ENCODE measurements around the gene SFTPD. TPM values are rescaled to one million over a fixed set of nuclear protein-coding genes. Genes with fewer than 3 reads are reported as not detected.
"Not testable (repeated sequence)": the region's sequence is repeated elsewhere in the genome, so short reads cannot be mapped to it uniquely, and the experiment has no call there.

Gene SFTPD
- total RNA-seq, 1 donor from 2014 or later: not detected

DNA sequence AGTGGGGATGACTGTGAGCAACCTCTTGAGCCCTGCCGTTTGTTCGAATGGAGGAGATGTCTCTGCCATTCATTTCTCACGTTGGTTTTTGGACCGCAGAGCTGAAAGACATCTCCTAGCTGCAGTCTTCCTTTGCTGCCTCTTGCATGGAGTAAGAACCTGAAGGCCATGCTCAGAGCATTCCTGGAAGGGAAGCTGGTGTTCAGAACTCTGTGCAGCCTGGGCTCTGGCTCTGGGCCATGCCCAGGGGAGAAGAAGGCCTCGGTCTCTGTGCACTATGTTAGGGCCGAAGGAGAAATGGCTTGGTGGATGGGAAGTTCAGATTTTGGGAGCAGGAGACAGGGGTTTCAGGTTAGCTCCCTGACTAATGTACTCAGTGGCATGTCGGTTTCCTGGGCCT, 22.9 kb downstream of the SFTPD start:
- no peak for DNase-seq (ENCODE audit: low read depth in 2 of 2)

GRCh38 chr10:79925614-79926013, 23.3 kb downstream of the SFTPD start:
- DNase-seq (ENCODE audit: low read depth in 2 of 2): no peak

DNA sequence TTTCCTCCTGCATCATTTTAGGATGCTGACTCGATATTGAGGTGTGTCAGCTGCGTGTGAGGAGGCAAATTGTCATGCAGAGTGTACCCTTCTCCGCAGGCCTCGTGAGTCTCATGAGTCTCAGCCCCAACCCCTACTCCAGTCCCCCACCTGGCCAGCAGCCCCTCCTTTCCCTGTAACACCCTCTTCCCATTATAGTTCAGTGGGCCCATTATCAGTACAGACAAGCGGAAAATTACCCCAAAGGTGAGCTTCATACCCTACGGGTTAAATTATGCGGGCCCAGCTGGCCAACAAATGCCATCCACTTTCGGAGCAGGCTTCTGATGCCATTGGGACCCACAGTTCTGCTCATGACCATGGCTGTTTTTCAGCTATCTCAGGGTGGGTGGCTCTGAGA, 25.2 kb downstream of the SFTPD start:
- DNase-seq (ENCODE audit: low read depth in 2 of 2): no peak

- no peak for DNase-seq (ENCODE audit: low read depth in 2 of 2)
These were observed 25.8 kb downstream of the SFTPD start for GRCh38 chr10:79923145-79923544.

DNA sequence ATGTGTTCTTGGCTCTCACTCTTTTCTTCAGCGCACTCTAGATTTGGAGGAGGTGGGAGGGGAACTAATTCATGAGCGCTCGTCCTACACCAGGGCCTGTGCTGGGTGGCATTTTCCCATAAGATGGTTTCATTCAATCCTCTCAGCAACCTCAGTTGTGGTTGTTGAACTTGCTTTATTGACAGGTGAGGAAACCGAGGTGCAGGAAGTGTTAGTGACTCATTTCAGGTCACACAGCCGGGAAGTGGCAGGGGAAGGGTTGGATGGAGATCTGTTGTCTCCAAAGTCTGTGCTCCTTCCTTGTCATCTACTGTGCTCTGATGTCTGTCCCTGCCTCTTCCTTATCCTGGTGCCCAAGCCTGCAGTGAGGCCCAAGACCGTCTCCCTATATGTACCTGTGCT, 26.9 kb downstream of the SFTPD start:
- not testable (repeated sequence) for DNase-seq (ENCODE audit: low read depth in 2 of 2)

DNA sequence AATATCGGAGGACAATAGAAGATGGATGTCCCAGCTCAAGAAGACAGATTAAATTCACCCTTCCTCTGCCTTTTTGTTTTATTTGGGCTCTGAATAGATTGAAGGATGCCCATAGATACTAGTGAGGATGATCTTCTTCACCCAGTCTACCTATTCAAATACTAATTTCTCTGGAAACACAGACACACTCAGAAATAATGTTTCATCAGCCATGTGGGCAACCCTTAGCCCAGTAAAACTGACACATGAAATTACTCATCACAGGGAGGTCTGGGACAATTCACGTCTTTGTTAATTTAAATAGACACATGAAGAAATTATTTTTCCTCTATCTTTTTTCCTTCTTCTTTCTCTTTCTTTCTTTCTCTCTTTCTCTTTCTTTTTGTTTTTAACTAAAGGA, 33.1 kb downstream of the SFTPD start:
- DNase-seq (ENCODE audit: low read depth in 2 of 2): not testable (repeated sequence)

GRCh38 chr10:79914512-79914911, 34.4 kb downstream of the SFTPD start:
- not testable (repeated sequence) for DNase-seq (ENCODE audit: low read depth in 2 of 2)

GRCh38 chr10:79910836-79911235, 38.1 kb downstream of the SFTPD start:
- no peak for DNase-seq (ENCODE audit: low read depth in 2 of 2)

DNA sequence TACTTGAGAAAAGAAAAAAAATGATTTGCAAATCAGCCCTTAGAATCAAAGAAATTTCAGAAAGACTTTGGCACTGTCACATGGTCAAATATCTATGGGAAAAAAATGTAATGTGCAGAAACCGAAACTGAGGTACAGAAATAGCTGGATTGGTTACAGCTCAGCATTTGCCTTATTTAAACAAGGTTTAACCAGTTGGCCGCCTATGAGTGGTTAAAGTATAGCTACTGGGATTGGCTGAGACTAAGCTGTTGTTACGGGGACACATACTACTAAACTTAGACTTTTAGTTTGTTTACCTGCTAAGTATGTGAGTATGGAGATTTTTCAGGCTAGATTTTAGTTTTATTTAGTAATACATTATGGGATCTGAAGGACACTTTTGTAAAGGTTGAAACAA, 38.6 kb downstream of the SFTPD start:
- no peak for DNase-seq (ENCODE audit: low read depth in 2 of 2)

GRCh38 chr10:79905322-79906314, 43.3 kb downstream of the SFTPD start:
- peak in 1 of 2 donors; percentile 48 for DNase-seq (ENCODE audit: low read depth in 2 of 2)

DNA sequence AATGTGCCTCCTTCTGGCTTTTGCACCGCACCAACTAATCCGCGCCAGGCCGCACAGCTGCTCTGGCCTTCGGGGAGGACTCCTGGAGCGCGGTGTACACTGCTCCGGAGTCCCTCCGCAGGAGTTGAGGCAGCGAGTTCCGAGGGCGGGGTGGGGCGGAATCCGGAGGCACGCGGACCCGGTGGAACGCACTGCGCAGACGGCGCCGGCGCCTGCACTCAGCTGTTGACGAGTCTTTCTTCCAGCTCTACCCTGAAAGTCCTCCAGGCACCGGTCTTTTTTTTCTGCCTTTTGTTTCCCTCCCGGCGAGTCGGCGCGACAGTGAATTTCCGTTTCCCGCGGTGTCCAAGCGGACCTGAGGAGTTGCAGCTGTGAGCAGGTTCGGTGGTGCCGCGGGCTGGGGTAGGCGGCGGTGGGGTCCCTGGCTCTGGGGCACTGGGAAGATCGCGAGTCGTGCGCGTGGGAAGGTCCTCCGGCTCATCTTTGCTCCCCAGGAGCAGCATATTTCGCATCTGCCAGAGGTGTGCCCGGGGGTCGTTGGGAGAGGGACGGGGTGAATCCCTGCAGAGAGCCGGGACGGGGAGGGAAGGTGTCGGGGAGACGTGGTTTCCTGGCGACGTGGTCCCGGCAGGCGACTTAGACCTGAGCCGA, 44.1 kb downstream of the SFTPD start:
- DNase-seq (ENCODE audit: low read depth in 2 of 2): peak; percentile 10 to 80

GRCh38 chr10:79901571-79901970, 47.3 kb downstream of the SFTPD start:
- not testable (repeated sequence) for DNase-seq (ENCODE audit: low read depth in 2 of 2)

- no peak for DNase-seq (ENCODE audit: low read depth in 2 of 2)
These were observed 50.1 kb downstream of the SFTPD start for GRCh38 chr10:79898597-79899325.

DNA sequence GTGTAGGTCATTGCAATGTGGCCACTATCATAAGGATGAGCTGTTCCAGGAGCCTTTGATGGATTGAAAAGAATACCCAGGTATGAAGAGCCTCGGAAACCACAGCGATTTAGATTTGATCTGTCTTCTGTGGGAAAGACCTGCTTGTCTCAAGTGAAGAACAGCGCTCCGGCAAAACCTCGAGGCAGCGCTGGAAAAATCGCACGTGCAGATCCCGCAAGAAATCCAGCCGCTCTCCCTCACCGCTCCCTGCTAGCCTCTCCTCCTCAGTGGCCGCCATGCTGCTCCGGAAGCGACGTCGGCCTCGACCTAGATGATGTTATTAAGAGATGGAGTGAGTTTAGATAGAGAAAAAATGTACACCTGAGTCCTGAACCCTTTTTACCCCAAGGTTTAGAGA, 56.0 kb downstream of the SFTPD start:
- DNase-seq (ENCODE audit: low read depth in 2 of 2): not testable (repeated sequence)

DNA sequence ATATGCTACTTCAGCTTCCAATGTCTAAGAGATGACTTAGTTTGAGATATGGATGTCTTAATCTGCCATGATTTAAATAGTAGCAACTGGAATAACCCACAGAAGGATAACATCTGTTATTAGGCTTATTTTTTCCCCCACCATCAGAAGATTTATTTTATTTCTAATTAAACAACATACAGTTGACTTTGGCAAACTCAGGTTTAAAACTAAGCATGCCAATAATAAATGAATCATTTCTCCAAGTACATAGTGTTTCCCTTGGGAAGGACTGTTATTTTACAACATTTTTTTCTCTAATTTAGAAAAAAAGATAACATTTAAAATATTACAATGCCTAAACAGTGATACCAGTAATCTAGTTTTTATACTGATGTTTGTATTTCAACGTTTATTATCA, 58.4 kb downstream of the SFTPD start:
- DNase-seq (ENCODE audit: low read depth in 2 of 2): no peak

DNA sequence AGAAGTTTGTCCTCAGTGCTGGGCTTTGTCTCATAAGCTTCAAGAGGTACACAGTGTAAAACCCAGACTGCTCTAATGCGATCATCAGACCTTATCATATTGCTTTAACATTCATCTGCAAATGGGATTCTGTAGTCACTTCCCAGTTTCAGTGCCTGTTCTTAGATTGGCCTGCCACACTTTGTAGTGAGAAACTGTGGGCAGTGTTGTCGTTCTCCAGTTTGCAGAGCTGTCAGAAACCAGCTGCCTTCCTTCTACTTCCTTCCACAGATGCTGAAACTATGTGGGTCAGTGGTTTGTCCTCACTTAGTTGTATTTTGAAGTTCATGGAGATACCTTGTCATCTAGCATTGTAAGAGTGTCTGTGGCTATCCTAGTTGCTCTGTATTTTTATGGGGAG, 59.9 kb downstream of the SFTPD start:
- DNase-seq (ENCODE audit: low read depth in 2 of 2): not testable (repeated sequence)

Other genes with a start within 250 kb of the SFTPD start
- gene NUTM2B, start 245.9 kb downstream of the SFTPD start, total RNA-seq: under 0.01 and 0.26 TPM in 2 replicates
- gene NUTM2E, start 122.4 kb downstream of the SFTPD start, total RNA-seq: 0.13 TPM in 1 of 2 replicates, not detected in the other
- gene TMEM254, start 129.6 kb upstream of the SFTPD start, total RNA-seq: 2.9 and 3.0 TPM in 2 replicates
- gene PLAC9, start 183.6 kb upstream of the SFTPD start, total RNA-seq: 0.63 and 3.7 TPM in 2 replicates

Data from dermis microvascular lymphatic vessel endothelial cell (primary cell).